GM21737 (cell line): ENCODE measurements around the gene ABCA12.
A peak's percentile ranks its signal among the peaks of the same experiment; 100 is the strongest.
"Not testable (repeated sequence)": the region's sequence is repeated elsewhere in the genome, so short reads cannot be mapped to it uniquely, and the experiment has no call there.

ENCODE experiments used
- ATAC-seq: cut with Tn5 transposase; IDR thresholded peaks from one replicate; pipeline ENCODE4 v1.9.1; 2021; ENCODE audit warnings: mild to moderate bottlenecking, moderate library complexity; ENCODE audit not compliant: unreplicated experiment

Gene ABCA12, protein sequence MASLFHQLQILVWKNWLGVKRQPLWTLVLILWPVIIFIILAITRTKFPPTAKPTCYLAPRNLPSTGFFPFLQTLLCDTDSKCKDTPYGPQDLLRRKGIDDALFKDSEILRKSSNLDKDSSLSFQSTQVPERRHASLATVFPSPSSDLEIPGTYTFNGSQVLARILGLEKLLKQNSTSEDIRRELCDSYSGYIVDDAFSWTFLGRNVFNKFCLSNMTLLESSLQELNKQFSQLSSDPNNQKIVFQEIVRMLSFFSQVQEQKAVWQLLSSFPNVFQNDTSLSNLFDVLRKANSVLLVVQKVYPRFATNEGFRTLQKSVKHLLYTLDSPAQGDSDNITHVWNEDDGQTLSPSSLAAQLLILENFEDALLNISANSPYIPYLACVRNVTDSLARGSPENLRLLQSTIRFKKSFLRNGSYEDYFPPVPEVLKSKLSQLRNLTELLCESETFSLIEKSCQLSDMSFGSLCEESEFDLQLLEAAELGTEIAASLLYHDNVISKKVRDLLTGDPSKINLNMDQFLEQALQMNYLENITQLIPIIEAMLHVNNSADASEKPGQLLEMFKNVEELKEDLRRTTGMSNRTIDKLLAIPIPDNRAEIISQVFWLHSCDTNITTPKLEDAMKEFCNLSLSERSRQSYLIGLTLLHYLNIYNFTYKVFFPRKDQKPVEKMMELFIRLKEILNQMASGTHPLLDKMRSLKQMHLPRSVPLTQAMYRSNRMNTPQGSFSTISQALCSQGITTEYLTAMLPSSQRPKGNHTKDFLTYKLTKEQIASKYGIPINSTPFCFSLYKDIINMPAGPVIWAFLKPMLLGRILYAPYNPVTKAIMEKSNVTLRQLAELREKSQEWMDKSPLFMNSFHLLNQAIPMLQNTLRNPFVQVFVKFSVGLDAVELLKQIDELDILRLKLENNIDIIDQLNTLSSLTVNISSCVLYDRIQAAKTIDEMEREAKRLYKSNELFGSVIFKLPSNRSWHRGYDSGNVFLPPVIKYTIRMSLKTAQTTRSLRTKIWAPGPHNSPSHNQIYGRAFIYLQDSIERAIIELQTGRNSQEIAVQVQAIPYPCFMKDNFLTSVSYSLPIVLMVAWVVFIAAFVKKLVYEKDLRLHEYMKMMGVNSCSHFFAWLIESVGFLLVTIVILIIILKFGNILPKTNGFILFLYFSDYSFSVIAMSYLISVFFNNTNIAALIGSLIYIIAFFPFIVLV (N-terminal part only)

GRCh38 chr2:215138479-215138878 lies at the start of gene ABCA12:
Gene ABCA12 (minus strand): TSS chr2:215138626. CDS start chr2:215138208, 418 bp downstream.
- no peak for ATAC-seq

DNA sequence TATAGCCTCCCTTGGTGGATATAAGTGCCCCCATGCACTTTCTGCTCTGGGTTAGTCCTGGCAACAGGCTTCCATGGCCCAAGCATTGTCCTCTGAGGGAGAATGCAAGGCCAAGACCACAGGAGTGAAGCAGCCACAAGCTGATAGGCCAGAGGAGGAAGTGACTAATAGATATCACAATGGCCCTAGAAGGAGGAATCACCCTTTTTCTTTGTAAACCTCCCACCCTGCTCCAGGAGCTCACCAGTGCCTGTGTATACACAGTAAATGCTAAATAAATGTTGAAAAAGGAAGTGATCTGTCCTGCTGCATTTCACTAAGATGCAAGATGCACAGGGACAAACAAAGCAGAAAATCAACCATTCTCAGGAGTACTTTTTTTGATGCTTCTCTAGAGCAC lies 49.7 kb upstream of the ABCA12 start:
- ATAC-seq = no peak

GRCh38 chr2:215186021-215186420 lies 47.6 kb upstream of the ABCA12 start:
- no peak for ATAC-seq

DNA sequence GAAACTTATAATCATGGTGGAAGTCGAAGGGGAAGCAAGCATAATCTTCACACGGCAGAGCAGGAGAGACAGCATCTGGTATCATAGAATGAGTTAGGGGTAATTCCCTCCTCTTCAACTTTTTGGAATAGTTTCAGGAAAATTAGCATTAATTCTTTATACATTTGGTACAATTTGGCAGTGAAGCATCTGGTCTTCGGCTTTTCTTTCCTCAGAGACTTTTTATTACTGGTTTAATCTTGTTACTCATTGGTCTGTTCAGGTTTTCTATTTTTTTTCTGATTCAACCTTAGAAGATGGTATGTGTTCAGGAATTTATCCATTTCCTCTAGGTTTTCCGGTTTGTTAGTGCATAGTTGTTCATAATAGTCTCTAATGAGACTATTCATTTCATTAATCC lies 39.7 kb upstream of the ABCA12 start:
- ATAC-seq = no peak

- ATAC-seq = no peak
These were observed 33.4 kb upstream of the ABCA12 start for GRCh38 chr2:215171796-215172195.

GRCh38 chr2:215171151-215171550 lies 32.7 kb upstream of the ABCA12 start:
- peak; percentile 68 for ATAC-seq

GRCh38 chr2:215166505-215166904 lies 28.1 kb upstream of the ABCA12 start:
- ATAC-seq = not testable (repeated sequence)

GRCh38 chr2:215163319-215163718 lies 24.9 kb upstream of the ABCA12 start:
- ATAC-seq = not testable (repeated sequence)

DNA sequence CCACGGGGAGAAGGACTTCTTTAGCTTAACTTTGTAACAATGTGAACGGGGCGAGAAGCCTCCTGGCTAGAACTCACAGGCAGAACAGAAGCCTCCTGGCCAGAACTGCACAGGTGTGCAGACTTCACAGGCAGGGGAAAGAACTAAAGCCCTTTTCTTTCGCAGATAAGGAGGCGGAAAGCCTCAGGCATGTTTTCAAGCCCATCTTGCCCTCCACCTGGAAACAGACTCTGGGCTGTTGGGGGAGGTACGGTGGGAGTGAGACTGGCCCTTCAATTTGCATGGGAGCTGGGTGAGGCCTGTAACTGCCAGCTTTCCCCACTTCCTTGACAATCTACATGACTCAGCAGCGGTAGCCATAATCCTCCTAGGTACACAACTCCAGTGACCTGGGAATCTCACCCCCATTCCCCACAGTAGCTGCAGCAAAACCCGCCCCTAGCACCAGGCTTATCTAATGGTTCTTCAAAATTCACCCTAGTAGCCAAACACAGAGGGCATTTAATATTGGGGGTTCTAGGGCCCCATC lies 22.9 kb upstream of the ABCA12 start:
- no peak for ATAC-seq

- ATAC-seq = no peak
These were observed 21.7 kb upstream of the ABCA12 start for GRCh38 chr2:215160081-215160480.

DNA sequence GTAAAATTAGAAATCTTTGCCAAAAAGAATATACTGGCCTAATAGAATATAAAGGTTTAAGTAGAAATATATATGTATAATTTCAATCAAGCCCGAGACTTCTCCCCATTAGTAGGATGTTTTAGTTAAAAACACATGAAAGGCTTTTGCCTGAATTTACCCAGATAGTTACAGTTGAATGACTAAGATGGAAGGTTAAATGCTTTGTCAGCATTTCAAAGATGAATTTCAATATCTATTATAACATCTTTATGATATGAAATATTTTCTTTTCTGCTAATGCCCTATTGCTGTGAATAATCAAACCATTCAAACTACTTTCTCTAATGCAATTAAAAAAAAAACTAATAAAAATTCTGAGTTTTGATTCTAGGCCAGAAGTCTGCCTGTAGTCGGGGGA lies 18.0 kb upstream of the ABCA12 start:
- ATAC-seq = no peak

- no peak for ATAC-seq
These were observed 11.5 kb upstream of the ABCA12 start for GRCh38 chr2:215149894-215150293.

- no peak for ATAC-seq
These were observed 11.1 kb upstream of the ABCA12 start for GRCh38 chr2:215149486-215149885.

GRCh38 chr2:215149060-215149459 lies 10.6 kb upstream of the ABCA12 start:
- ATAC-seq = no peak

DNA sequence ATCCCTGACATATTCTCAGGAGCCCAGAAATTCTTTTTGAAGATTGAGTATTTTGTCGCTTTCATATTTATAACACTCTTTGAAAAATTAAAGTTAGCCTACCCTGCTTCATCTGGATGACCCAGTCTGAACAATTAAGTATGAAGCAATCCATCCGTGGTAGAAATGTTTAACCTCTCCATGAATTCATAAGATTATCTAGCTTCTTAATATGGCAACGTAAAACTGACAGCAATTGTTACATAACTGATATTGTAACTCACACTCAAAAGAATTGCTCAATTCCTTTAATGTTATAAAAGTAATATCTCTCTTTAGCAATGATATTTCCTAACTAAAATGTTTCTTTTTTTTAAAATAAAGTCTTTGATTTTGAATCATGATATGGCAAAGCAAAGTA lies 7.2 kb upstream of the ABCA12 start:
- ATAC-seq = no peak

DNA sequence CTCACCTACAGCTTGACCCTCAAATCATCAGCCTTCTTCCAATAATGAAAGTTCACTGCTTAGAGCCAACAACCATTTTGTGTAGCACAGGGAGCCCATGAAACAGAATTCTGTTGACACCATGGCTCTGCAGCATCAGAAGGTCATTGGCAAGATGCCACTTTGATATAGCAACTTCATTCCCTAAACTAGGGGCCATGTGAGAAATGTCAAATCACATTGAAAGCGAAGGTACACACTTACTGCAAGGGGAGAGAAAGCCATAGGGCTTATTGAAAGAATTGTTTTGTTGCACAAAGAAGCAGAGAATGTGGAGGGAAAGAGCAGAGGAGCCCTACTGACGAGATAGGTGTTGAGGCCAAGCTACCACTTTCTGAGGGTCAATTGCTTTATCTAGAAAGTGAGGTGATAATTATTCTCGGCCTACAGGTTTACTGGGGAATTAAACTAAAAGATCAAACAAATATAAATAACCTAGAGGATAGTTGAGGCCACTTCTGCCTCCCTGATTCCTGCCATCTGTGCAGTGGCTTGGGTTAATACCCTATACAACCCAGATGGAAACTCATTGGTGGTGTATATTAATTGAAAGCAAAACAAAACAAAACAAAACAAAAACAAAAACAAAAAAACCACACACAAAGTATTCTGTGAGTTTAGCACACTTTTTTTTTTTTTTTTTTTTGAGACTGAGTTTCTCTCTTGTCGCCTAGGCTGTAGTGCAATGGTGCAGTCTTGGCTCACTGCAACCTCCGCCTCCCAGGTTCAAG lies 5.9 kb upstream of the ABCA12 start:
- ATAC-seq = no peak

- no peak for ATAC-seq
These were observed 5.0 kb upstream of the ABCA12 start for GRCh38 chr2:215143458-215143857.

DNA sequence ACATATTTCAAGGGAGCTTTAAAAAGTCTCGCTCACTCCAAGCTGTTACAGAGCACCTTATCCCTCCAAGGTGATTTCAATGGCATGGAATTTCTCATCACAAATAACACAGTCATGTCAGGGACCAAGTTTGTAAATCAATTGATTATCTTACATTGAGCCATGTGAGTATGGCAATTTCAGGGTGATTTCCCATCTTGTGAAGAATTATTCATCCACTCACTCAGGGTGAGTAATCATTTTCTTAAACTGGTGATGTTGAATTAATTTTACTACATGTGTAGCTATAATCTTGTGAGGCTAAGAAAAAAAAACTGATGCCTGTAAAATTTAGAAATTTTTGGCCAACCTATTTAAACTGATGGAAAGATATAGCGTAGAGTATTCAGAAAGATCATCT lies 3.3 kb upstream of the ABCA12 start:
- no peak for ATAC-seq

- no peak for ATAC-seq
These were observed 1.8 kb upstream of the ABCA12 start for GRCh38 chr2:215140166-215140707.

- ATAC-seq = no peak
These were observed 585 bp downstream of the ABCA12 start for GRCh38 chr2:215137741-215138340.
